ENCODE results near the gene UTP25.
A peak's percentile ranks its signal among the peaks of the same experiment; 100 is the strongest.

UTP25 gene

DNA sequence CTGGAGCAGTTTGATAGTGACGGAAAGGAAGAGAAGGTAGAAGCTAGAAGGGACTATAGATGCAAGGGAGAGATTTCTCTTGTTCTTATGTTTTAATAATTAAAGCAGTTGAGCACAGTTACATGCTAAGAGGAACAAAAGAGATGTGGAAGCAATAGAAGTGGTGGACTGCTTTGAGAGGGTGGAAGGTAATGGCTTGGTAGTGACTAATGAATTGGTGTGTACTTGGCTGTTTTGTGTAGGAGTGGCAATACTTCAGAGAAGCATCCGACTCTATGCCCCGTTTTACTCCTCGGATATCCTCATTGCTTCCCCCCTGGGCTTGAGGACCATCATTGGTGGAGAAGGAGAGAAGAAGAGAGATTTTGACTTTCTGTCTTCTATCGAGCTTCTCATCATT is 12.8 kb downstream of the UTP25 start:
- DNase-seq = no peak

DNA sequence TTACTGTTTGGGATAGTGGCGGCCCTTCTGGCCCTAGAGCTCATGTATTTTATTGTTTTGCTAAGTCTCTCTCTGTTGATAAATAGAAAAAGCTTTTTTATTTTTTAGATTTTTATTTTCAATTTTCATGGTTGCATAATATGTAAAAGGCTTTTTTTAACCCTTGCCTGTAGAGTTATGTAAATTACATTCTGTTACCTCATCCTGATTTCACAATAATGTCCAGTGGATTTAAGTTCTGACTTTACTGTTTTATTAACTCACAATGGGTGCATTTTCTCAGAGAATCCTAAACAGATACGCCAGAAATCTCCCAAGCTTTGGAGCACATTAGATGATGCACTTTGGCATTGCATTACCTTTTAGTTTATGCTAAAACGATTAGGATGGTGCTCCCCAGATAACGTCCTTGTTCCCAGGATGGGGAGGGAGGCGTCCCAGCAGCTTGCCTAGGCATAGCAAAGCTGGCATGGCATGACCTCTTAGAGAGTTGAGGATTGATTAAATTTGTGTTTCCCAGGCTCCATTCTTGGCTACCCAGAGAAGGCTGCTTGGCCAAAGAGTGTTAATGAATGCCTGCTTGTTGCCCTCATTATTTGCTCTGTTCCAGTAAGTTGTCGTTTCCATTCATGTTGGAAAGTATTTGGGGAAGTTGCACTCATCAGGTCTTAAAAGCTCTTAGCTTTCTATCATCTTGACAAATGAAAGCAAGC is 17.1 kb downstream of the UTP25 start:
- no peak for DNase-seq

DNA sequence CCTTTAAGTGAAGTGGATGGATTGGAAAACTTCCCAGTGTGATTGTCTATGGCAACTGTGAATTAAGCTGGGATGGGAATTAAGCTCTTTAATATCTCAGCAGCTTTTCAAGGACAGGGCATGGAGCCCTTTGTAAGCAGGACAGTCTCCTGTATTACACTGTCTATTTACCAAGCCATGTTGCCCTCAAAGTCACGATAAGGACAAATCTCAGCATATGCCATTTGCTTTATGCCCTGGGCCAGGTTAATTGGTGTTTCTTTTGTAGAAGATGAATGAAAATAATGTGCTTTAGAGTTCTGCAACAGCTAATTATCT is 17.6 kb downstream of the UTP25 start:
- DNase-seq = no peak

DNA sequence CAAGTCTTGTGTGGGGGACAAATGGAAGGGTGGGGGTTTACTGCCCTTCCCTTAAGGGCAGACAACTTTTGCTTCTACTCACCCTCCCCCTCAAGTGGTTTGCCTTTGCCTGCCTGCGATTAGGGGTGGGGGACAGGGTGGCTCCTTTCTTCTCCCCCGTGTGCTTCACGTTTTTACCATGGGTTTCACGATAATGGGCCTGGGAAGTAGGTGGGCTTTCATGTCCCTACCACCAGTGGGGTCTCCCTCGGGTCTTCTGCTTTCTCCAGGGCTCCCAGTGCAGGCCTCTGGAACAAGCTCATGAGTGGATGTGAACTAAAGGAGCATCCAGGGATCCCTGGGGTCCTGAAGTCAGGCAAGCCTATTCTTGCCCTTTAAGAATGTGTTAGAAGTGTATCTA is 21.6 kb downstream of the UTP25 start:
- DNase-seq = no peak

DNA sequence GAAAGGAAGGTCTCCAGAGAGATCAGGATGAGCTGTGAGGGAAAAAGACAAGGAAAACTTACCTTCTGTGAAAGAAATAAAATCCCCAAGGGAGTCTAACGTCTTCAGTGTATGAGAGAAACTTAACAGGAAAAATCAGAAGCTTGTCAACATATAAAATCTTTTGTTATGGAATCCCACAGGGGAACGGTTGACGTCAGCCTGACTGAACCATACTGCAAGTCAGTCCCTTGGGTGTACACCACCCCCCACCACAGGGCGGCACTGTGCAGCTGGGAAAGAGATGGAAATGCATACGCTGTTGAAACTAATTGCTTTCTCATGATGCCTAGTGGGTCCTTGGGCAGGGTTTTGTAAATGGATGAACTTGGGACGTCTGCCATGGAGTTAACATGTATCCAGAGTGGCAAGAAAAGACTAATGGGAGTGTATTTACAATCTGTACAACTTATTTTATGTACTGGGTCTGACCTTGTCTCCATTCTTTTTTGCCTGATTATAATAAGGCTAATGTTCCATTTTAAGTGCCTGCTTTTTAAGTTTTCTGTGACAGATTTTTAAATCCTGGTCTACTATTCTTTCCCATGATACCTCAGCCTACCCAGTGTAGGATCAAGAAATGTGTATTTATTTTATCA is 22.7 kb downstream of the UTP25 start:
- DNase-seq = peak; percentile 21 to 24

DNA sequence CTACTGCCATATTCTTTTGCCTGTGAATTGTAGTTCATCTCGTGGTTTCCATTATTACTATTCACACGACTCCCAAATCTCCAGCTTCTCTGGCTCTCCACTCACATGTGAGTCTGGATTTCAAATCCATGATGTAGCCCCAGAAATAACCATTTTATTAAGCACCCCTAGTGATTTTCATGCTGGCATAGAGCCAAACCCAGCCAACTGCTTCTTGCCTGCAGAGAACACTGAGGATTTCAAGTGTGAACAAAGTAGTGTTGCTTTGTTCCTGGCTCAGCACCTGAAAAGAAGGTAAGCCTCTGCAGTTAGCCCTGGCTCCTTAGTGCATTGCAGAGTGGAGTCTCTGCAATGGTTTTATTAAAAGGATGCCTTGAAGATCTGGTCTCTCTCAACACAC is 25.9 kb downstream of the UTP25 start:
- DNase-seq = no peak

DNA sequence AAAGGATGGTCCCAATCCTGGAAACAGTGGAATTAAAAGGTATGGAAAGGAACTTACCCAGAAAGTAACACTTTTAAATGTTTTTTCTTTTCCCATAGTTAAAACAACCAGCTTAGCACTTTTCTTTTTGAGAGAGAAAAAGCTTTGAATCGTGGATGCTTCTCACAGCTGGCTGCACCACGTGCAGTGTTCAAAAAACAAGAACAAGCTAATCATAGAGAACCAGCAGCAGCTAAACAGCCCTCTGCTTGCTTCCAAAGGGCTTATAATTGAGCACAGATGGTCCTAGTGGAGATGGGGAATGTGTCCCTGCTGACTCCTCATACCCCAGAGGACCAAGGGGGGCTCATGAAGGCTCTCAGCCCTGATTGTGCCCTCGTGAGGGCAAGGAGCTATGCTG is 26.4 kb downstream of the UTP25 start:
- DNase-seq = no peak

DNA sequence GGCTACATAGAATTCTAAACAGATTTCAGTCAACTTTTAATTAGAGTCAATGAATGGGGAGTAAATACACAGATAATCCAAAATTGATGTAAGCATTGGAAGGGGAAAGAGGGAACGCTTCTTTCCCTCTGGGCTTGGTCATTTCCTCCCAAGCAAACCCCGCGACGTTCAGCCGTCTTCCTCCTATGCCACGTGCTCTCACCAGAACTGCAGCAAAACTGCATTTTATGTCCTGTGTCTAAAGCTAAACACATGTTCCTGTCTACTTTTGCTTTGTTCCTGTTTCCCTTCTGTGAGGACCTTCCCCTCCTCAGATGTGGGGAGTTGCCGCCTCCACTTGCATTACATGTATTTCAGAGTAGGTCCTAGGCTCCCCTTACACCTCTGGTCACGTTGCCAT is 27.2 kb downstream of the UTP25 start:
- DNase-seq = no peak

DNA sequence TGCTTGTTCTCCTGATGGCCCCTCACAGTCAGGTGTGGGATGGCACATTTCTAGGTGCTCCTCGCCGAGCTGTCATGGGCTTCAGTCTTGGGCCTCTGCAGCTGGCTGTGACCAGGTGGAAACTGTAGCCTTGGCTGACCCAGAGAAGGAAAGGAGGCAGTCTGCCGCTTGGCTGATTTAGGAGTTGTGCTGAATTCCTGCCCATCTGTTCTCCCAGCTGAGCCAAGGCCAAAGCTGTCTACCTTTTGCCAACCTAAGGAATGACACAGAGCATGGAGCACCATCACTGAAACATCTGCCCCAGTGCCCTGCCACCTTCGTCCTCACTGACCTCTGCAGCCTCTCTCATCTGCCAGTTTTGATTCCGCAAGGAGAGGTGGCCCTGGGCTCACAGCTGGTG is 27.9 kb downstream of the UTP25 start:
- DNase-seq = no peak

DNA sequence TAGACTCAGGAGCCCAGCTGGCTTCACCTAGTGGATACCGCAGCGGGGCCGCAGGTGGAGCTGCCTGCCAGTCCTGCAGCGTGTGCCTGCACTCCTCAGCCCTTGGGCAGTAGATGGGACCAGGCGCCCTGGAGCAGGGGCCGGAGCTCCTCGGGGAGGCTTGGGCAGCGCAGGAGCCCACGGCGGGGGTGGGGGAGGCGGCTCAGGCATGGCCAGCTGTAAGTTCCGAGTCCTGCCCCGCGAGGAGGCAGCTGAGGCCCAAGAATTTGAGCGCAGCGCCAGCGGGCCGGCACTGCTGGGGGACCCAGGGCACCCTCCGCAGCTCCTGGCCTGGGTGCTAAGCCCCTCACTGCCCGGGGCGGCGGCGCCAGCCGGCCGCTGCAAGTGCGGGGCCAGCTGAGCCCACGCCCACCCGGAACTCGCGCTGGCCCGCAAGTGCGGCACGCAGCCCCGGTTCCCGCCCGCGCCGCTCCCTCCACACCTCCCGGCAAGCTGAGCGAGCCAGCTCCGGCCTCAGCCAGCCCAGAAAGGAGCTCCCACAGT is 30.9 kb downstream of the UTP25 start:
- no peak for DNase-seq

DNA sequence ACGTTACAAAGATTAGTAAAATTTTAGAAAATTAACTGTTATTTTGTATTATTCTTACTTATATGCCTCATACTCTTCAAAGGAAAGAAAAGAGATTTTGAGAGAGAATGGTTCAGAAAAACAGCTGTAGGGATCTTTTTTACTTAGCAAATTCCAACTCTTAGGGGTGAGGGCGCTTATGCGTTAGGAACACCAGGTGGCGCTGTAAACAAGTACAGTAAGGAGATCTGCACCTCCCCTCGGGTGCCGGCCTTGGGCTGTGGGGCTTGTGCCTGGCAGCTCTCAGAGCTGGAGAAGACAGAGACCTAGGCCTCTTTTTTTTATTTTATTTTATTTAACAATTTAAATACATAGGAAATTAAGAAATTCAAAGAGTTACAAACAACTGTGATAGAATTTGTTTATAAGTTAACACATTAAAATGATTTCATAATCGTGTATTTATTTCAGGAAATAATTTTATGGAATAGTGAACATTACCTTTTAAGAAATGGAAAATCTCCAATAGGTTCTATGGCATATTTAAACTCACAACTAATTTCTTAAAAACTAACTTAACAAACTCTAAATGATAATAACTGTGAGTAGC is 32.6 kb downstream of the UTP25 start:
- DNase-seq = peak; percentile 61 to 64

DNA sequence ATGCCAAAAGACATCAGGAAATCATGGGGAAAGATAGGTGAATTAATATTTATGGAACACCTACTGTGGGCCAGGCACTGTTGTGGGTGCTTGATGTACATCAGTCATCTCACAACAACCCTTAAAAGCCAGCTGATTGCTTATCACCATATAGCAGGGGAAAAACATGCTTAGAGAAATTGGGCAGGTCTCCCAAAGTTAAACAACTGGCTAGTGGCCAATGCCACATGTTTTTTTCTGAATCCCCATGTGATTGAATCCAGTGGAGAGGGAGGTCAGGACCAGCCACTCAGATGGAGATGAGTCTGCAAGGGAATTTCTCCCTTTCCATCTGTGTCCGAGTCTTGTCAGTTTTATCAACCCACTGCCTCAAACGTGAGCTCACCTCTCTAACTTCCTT is 33.5 kb downstream of the UTP25 start:
- DNase-seq = no peak

DNA sequence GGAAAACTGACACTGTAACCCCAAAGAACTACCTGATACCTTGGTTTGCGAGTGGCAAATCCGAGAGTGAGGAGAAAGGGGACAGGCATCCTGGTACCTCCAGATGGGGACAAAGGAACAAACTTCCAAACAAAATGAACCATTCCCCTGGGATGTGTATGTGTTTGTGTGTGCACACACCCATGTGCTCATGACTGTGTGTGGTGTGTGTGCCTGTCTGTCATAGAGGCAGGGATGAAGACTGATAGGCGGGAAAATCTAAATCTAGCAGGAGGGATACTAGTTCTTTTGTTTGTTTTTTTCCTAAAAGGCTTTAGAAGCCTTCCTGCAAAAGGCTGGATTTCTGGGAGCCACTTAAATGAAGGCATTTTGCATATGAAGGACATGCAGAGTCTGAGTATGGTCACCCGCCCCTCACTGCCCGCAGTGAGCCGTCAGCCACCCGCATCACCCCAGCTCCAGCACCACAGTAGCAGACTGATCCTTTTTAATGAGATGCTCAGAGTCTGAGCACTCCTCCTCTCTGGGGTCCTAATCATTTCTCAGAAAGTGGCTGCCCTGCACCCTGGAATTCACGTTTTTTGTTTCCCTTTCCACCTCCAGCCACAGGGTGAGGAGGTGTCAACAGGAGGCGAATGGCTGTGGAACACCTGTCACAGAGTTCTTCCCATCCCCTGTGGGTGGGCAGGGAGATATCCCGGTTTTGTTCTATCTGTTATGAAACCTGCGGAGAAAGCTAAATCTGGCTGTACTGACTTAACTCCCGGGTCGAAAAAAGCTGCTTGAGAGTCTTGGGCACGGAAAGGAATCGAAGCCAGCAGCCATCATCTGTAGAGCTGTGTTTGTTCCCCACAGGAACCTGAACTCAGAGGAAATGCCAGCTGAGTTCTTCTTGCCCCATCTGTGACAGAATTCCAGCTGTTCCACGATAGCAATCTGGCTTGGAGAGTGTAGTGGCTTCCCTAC is 34.9 kb downstream of the UTP25 start:
- DNase-seq = no peak

DNA sequence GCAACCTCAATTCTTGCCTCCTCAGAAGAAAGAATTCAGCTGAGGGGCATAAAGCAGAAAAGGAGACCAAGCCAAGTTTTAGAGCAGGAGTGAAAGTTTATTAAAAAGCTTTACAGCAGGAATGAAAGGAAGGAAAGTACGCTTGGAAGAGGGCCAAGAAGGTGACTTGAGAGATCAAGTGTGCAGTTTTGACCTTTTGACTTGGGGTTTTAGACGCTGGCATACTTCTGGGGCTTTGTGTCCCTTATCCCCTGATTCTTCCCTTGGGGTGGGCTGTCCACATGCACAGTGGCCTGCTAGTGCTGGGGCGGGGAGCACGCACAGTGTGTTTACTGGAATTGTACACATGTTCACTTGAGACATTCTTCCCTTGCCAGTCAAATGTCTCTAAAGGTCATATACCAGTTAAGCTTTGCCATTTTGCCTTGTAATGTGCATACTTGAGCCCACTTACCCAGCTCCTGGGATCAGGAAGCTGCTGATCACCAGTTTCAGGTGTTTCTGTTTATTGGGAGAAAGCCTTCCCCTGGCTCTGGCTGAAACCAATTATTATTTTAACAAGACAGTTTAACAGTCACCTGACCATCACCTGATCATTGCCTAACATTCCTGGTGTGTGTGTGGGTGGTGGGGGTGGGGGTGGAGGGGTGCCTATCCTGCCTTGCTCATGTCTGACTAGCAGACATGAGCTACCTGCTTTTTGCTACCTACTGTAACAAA is 36.2 kb downstream of the UTP25 start:
- no peak for DNase-seq

DNA sequence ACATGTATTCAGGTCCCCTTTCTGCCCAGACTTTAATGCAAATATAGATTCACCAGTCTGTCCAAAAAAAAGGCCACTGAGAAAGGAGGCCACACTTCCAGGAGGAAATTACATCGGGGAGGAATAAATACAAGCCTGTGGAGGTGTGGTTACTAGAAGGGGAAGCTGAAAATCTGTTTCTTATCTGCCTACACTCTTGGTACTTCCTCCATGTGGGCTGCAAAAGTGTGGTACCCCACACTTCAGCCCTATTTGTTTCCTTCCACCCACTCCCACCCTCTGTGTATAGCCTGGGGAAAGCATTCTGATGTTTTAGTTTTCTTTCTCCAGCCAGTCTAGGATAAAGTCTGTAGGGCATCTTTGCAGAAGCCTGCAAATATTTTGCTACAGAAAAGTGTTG is 38.4 kb downstream of the UTP25 start:
- DNase-seq = no peak

DNA sequence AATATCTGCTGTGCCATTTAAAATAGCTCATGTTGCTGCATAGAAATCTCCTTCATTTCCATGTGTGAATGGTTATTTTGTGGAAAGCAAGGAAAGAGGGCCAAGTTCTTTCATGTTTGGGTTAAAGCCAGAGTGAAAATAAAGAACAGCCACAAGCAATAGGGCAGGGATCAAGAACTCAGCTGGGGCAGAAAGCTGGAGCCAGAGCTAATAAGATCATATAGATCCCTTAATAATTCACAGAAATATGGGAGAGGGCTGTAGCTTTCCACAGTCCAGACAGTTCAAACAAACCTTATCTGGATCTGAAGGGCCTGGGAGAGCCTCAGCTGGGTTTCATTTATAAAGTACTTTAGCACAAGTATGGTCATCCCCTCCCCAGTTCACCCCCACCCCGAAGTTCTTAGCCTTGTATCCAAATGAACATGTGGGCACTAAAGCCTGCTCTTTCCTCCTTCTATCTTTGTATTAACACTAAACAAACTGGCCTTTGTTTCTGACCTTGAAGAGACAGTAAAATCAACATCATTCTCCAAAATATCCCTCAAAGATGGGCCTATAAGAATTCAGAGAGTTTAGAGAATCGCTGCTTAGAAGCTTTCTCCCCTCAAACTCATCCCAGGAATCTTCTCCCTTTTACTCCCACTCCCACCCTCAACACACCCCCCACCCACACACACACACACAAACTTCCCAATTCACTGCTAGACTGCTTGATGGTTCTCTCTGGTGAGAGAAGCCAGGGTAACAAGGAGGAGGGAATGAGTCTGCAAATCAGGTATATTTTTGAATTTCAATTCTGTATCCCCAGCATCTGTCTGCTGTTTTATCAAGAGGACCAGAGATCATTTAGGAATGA is 41.7 kb downstream of the UTP25 start:
- no peak for DNase-seq

DNA sequence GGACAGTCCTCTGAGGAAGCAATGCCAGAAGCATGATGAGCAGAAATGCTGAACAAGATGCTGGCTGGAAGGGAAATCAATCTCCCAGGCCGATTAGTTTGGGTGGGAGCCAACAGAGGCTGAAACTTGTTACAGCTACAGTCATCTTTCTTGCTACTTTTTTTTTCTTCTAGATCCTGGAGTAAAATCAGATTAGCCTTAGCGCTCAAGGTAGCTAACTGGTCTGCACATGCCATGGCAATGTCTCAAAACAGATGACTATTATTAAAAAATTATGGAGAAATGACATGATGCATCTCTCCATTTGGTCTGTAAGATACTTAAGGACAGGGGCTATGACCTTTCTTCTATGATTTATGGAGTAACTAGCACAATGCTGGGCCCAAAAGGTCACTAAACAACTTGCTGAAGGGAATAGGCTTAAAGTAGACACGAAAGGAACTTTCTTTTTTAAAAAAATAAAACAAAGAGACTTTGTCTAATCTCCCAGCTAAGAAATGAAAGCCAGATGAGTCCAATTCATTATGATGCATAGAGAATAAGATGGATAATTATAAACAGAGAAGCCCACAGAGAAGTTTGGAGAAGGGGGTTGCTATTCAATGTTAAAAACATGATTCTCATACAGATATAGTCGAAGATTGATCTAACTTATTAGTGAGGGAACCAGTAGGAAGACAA is 42.5 kb downstream of the UTP25 start:
- DNase-seq = no peak

DNA sequence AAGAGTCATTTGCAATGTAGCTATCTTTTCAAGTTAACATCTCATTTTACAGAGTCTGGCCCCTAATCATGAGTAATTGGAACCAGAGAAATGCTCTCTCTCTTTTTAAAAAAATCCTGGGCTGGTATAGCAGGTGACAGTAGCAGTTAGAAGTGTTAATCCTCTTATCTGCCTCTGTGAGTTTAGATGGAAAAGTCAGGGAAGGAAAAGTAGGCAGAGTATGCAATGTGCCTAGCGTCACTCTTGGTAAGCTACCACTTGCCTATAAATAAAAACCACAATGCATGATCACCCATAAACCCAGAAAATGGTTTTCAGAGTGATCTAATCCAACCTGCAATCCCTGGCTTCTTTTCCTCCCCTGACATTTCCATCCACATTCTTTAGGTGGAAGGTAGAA is 43.2 kb downstream of the UTP25 start:
- no peak for DNase-seq

DNA sequence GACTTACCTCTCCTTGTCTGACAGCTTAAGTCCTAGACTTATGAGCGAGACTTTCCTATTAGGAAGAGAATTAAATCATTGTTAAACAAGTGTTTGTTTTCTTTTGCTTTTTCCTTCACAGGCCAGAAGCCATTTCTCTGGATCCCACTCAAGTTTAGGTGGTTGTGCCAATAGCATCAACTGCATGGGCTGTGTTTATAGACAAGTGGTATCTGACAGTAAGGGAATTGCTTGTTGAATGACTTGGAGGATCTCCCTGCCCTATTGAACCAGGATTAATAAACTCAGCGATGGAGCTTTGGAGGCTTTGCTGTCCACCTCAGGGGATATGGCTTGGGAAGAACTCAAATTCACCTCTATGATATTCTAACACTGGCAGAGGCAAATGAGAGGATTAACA is 43.7 kb downstream of the UTP25 start:
- DNase-seq = no peak

DNA sequence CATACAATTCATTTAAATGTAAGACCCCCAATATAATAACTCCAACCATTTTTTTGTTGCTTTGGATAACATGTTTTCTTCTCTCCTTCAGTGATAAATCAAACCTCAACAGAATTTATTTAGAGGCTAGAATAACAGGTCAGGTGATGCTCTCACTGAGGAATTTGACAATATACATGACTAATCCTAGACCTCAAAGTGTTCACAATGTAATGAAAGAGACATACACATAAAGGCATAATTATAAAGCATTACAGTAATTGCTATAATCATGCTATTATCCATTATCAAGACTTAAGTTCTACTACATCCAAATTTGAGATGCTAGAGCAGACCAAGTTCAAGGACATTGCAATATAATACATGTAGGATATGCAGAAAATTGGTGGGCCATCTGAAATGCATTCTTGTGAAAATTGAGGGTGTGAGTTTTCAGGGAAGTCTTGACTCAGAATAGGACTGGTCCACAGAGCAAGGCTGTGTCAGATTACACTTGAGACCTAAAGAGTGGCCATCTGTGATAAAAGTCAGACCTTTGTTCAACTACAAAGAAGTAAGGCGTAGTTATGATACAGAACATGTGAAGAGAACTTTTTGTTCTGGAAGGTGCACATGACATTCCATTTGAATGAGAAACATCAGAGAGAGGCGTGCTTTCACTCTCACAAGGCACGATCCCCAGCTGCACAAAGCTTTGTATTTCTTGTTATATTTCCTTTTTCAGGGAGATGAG is 45.5 kb downstream of the UTP25 start:
- DNase-seq = no peak
